ENCODE results near the gene C2CD2L.
"Not testable (repeated sequence)": the region's sequence is repeated elsewhere in the genome, so short reads cannot be mapped to it uniquely, and the experiment has no call there.

GRCh38 chr11:119059128-119059527 lies 48.0 kb upstream of the C2CD2L start:
- TF ChIP-seq RNF2 (IDR thresholded peaks at IDR 0.05; ENCODE audit: borderline replicate concordance, low read depth); SMC3 (IDR thresholded peaks at IDR 0.05); EP300 (IDR thresholded peaks at IDR 0.05): not testable (repeated sequence)

All from A549 (cell line).